Measurements from ENCODE around the gene LCE6A. TPM values are rescaled to one million over a fixed set of nuclear protein-coding genes. Genes with fewer than 3 reads are reported as not detected.

LCE6A gene
- total RNA-seq, 1 donor from 2014 or later, result not detected

DNA sequence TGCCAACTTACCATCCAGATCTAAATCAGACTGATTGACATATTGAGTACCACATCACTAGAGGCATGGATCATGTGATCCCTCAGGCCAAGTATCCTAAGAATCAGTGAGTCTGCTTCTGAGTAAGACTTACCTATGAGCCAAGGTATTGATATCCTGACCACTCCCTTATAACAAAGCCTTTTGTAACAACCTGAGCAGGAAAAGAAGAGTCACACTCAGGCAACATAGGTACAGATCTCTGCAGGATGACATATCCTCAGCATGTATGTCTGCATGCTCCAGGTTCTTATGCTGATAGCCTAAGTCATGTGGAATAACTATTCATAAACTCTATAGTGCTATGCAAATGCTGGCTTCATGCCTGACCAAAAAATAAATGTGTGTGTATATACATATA is 17.7 kb upstream of the LCE6A start:
- Histone ChIP-seq H3K4me2 (no peak overlapping the region), H3K27ac (no peak overlapping the region), H3K4me3 (no peak overlapping the region), H3F3A (ENCODE audit: low read depth) (no peaks in the 10 kb centered on the region), H3K79me2 (ENCODE audit: low read depth) (no peaks in the 10 kb centered on the region), H3K36me3 (no peaks in the 10 kb centered on the region), H3K27me3 (no peaks in the 10 kb centered on the region), H4K20me1 (ENCODE audit: low read depth) (no peaks in the 10 kb centered on the region), H3K9ac (no peak overlapping the region), H2AFZ (replicated peaks) (no peak overlapping the region), H3K9me3 (ENCODE audit: low read depth) (peaks cover 24% of the 10 kb centered on the region), H3K4me1 (no peaks in the 10 kb centered on the region)
- Mint-ChIP-seq H3K27ac (no peak overlapping the region), H3K4me3 (no peak overlapping the region), H3K4me1 (no peaks in the 10 kb centered on the region), H3K9me3 (peaks cover 6% of the 10 kb centered on the region), H3K36me3 (no peaks in the 10 kb centered on the region), H3K27me3 (ENCODE audit: insufficient read depth, low read depth) (no peaks in the 10 kb centered on the region)
- DNase-seq (ENCODE audit: low spot score), result no peak
- no peak for TF ChIP-seq EZH2phosphoT487 (IDR thresholded peaks at IDR 0.05)
- TF ChIP-seq, protein P1, sequence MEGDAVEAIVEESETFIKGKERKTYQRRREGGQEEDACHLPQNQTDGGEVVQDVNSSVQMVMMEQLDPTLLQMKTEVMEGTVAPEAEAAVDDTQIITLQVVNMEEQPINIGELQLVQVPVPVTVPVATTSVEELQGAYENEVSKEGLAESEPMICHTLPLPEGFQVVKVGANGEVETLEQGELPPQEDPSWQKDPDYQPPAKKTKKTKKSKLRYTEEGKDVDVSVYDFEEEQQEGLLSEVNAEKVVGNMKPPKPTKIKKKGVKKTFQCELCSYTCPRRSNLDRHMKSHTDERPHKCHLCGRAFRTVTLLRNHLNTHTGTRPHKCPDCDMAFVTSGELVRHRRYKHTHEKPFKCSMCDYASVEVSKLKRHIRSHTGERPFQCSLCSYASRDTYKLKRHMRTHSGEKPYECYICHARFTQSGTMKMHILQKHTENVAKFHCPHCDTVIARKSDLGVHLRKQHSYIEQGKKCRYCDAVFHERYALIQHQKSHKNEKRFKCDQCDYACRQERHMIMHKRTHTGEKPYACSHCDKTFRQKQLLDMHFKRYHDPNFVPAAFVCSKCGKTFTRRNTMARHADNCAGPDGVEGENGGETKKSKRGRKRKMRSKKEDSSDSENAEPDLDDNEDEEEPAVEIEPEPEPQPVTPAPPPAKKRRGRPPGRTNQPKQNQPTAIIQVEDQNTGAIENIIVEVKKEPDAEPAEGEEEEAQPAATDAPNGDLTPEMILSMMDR (IDR thresholded peaks at IDR 0.05), result no peak
- no peak for TF ChIP-seq EZH2 (IDR thresholded peaks at IDR 0.05)

DNA sequence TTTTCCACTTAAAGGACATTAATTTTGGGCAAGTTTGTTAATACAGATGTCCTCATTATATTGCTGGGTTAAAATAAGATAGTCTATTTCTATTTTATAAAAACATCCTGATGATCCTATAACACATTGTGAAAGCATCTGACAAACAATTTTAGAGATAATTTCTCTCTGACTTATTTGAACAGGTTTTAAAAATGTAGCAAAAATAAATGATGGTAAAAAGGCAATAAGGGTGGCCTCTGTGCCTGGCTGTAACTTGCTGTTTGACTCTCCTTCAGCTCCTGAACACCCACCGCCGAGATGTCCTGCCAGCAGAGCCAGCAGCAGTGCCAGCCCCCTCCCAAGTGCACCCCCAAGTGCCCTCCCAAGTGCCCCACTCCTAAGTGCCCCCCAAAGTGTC is 15.5 kb upstream of the LCE6A start, which contains the start of gene LCE1A:
Gene LCE1A, plus strand, starts transcription at position 301 of the 400 bp plus-strand sequence. Its CDS starts 0 bp downstream, at position 301.
- Histone ChIP-seq H3K9ac (no peak within 1 kb of the TSS), H3K36me3 (no peaks in the 10 kb centered on the region), H3F3A (ENCODE audit: low read depth) (no peaks in the 10 kb centered on the region), H3K27me3 (no peaks in the 10 kb centered on the region), H2AFZ (replicated peaks) (no peak within 1 kb of the TSS), H3K4me3 (no peak within 1 kb of the TSS), H3K27ac (no peak within 1 kb of the TSS), H3K4me2 (no peak within 1 kb of the TSS), H3K9me3 (ENCODE audit: low read depth) (peaks cover 17% of the 10 kb centered on the region), H3K79me2 (ENCODE audit: low read depth) (no peaks in the 10 kb centered on the region), H4K20me1 (ENCODE audit: low read depth) (no peaks in the 10 kb centered on the region), H3K4me1 (no peaks in the 10 kb centered on the region)
- no peaks in the 10 kb centered on the region for H3K4me1 Mint-ChIP-seq
- peaks cover 12% of the 10 kb centered on the region for H3K9me3 Mint-ChIP-seq
- H3K36me3 Mint-ChIP-seq, result no peaks in the 10 kb centered on the region
- no peak for TF ChIP-seq EZH2 (IDR thresholded peaks at IDR 0.05)
- no peak for TF ChIP-seq EZH2phosphoT487 (IDR thresholded peaks at IDR 0.05)
- TF ChIP-seq, protein P1 (IDR thresholded peaks at IDR 0.05), result no peak
- H3K4me3 Mint-ChIP-seq, result no peak within 1 kb of the TSS
- no peaks in the 10 kb centered on the region for H3K27me3 Mint-ChIP-seq (ENCODE audit: insufficient read depth, low read depth)
- no peak within 1 kb of the TSS for H3K27ac Mint-ChIP-seq
- no peak for DNase-seq (ENCODE audit: low spot score)

DNA sequence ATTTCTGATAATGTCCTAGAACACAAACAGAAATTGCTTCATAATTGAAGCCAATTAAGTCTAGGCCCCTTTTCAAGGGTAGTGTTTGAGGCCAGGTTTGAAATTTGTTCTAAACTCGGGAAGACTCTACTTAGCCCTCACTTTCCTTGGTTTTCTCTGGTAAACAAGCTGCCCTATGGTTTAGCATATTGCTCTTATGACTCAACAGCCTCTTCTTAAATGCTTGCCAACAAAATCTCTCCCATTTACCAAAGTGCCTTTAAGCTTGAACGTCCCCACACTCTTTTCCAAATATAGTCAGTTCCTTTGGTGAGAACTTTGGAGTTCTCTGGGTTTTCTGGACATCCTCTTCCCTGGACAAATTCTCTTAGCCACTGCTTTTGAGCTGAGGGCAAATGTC is 5.8 kb upstream of the LCE6A start:
- H3K9me3 ChIP-seq (ENCODE audit: low read depth), result no peaks in the 10 kb centered on the region
- no peaks in the 10 kb centered on the region for H3K36me3 ChIP-seq
- Mint-ChIP-seq H3K4me1 (no peaks in the 10 kb centered on the region), H3K36me3 (no peaks in the 10 kb centered on the region), H3K27ac (no peak overlapping the region), H3K27me3 (ENCODE audit: insufficient read depth, low read depth) (no peaks in the 10 kb centered on the region), H3K9me3 (peaks cover 6% of the 10 kb centered on the region), H3K4me3 (no peak overlapping the region)
- DNase-seq (ENCODE audit: low spot score), result no peak
- no peak overlapping the region for H3K27ac ChIP-seq
- H3F3A ChIP-seq (ENCODE audit: low read depth), result no peaks in the 10 kb centered on the region
- no peaks in the 10 kb centered on the region for H4K20me1 ChIP-seq (ENCODE audit: low read depth)
- TF ChIP-seq, protein P1 (IDR thresholded peaks at IDR 0.05), result no peak
- TF ChIP-seq EZH2phosphoT487 (IDR thresholded peaks at IDR 0.05) (no peak), EZH2 (IDR thresholded peaks at IDR 0.05) (no peak)
- H2AFZ ChIP-seq (replicated peaks), result no peak overlapping the region
- H3K4me2 ChIP-seq, result no peak overlapping the region
- no peaks in the 10 kb centered on the region for H3K79me2 ChIP-seq (ENCODE audit: low read depth)
- H3K27me3 ChIP-seq, result no peaks in the 10 kb centered on the region
- H3K4me1 ChIP-seq, result no peaks in the 10 kb centered on the region
- H3K4me3 ChIP-seq, result no peak overlapping the region
- no peak overlapping the region for H3K9ac ChIP-seq
